ENCODE data around the gene NAGLU.

- TF ChIP-seq CTCF (IDR thresholded peaks at IDR 0.05): peak; percentile 21 to 75 (median 52)
- peak; percentile 25 for TF ChIP-seq POLR2A (IDR thresholded peaks at IDR 0.05)
- TF ChIP-seq POLR2AphosphoS5 (IDR thresholded peaks at IDR 0.05): no peak
These were observed 4.3 kb upstream of the NAGLU start for GRCh38 chr17:42531455-42532354.

Data from prostate gland (tissue), 2 donors.